ENCODE measurements around the gene SLF1.

DNA sequence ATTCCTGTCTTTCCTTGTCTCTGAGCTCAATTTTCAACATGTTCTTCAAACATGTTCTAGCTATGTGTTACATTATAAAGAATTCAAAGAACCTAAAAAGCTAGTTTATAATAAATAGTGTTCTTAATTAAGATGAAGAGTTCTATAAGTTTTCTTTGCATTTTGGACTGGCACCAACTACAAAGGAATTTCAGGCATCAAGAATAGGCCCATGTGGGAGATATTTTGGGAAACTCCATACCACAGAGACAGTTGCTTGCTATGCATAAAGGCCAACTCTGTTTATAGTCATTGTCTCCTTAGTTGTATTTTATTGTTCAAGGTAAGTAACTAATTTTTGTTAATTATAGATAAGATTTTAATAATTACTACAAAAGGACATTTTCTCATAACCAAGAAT lies 4.5 kb downstream of the SLF1 start:
- TF ChIP-seq, protein P1, sequence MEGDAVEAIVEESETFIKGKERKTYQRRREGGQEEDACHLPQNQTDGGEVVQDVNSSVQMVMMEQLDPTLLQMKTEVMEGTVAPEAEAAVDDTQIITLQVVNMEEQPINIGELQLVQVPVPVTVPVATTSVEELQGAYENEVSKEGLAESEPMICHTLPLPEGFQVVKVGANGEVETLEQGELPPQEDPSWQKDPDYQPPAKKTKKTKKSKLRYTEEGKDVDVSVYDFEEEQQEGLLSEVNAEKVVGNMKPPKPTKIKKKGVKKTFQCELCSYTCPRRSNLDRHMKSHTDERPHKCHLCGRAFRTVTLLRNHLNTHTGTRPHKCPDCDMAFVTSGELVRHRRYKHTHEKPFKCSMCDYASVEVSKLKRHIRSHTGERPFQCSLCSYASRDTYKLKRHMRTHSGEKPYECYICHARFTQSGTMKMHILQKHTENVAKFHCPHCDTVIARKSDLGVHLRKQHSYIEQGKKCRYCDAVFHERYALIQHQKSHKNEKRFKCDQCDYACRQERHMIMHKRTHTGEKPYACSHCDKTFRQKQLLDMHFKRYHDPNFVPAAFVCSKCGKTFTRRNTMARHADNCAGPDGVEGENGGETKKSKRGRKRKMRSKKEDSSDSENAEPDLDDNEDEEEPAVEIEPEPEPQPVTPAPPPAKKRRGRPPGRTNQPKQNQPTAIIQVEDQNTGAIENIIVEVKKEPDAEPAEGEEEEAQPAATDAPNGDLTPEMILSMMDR (IDR thresholded peaks at IDR 0.05) = no peak
- no peak for TF ChIP-seq POLR2A (IDR thresholded peaks at IDR 0.05)
- TF ChIP-seq EP300 (IDR thresholded peaks at IDR 0.05; ENCODE audit: low read depth) = no peak
- no peak for TF ChIP-seq POLR2AphosphoS5 (IDR thresholded peaks at IDR 0.05)
